OCI-LY1 (cell line): ENCODE results near the gene RGS16.
A peak's percentile ranks its signal among the peaks of the same experiment; 100 is the strongest.

Experiments used
- H2AFZ ChIP-seq: fragments of 200-600 bp; sonication (generic), shearing (Covaris generic); 2 replicates; pipeline ENCODE4 v1.6.0; 2014; ENCODE audit warnings: antibody characterized with exemption, mild to moderate bottlenecking, low read length
- H3F3A ChIP-seq: fragments of 200-600 bp; sonication (generic), shearing (Covaris generic); 2 replicates; pipeline ENCODE4 v1.6.0; 2014; ENCODE audit warnings: mild to moderate bottlenecking, antibody characterized with exemption, low read length, moderate library complexity; ENCODE audit not compliant: insufficient read depth
- H3K27ac ChIP-seq: fragments of 200-600 bp; sonication (generic); 2 replicates; pipeline ENCODE4 v1.5.1; 2014; ENCODE audit warnings: low read length, mixed run types, mild to moderate bottlenecking, low read depth; ENCODE audit not compliant: poor library complexity, severe bottlenecking
- H3K27me3 ChIP-seq: fragments of 200-600 bp; sonication (generic); 2 replicates; pipeline ENCODE4 v1.6.0; 2014; ENCODE audit warnings: antibody characterized with exemption, mild to moderate bottlenecking, low read length, moderate library complexity; ENCODE audit not compliant: insufficient read depth
- H3K36me3 ChIP-seq: fragments of 200-600 bp; sonication (generic); 2 replicates; pipeline ENCODE4 v1.6.1; 2014; ENCODE audit warnings: mild to moderate bottlenecking, antibody characterized with exemption, low read length, moderate library complexity, mixed read lengths; ENCODE audit not compliant: insufficient read depth
- H3K4me1 ChIP-seq: fragments of 200-600 bp; sonication (generic); 2 replicates; pipeline ENCODE4 v1.5.1; 2014; ENCODE audit warnings: mild to moderate bottlenecking, low read length, moderate library complexity; ENCODE audit not compliant: insufficient read depth, severe bottlenecking
- H3K4me2 ChIP-seq: fragments of 200-600 bp; sonication (generic), shearing (Covaris generic); 2 replicates; pipeline ENCODE4 v1.6.1; 2014; ENCODE audit warnings: low read length
- H3K4me3 ChIP-seq: fragments of 200-600 bp; sonication (generic); 2 replicates; pipeline ENCODE4 v1.5.1; 2014; ENCODE audit warnings: low read length, low read depth, mild to moderate bottlenecking, mixed read lengths; ENCODE audit not compliant: poor library complexity, severe bottlenecking
- H3K79me2 ChIP-seq: fragments of 200-600 bp; shearing (Covaris generic); 2 replicates; pipeline ENCODE4 v1.6.1; 2016; ENCODE audit warnings: mixed run types, low read length, mixed read lengths; ENCODE audit not compliant: insufficient read depth
- H3K9ac ChIP-seq: fragments of 200-600 bp; sonication (generic), shearing (Covaris generic); 2 replicates; pipeline ENCODE4 v1.6.1; 2014; ENCODE audit warnings: mild to moderate bottlenecking, low read length, mixed read lengths
- H3K9me2 ChIP-seq: fragments of 200-600 bp; sonication (generic), shearing (Covaris generic); 2 replicates; pipeline ENCODE4 v1.6.1; 2014; ENCODE audit warnings: low read depth, mild to moderate bottlenecking, low read length, mixed read lengths
- H3K9me3 ChIP-seq: fragments of 200-600 bp; shearing (Covaris generic); 2 replicates; pipeline ENCODE4 v1.6.1; 2014; ENCODE audit warnings: low read length, mixed read lengths
- H4K20me1 ChIP-seq: fragments of 200-600 bp; sonication (generic), shearing (Covaris generic); 2 replicates; pipeline ENCODE4 v1.6.0; 2016; ENCODE audit warnings: mild to moderate bottlenecking, low read length; ENCODE audit not compliant: insufficient read depth
- CTCF ChIP-seq: fragments of 200-600 bp; sonication (generic), shearing (Covaris generic); IDR thresholded peaks from 2 replicates; pipeline ENCODE4 v1.5.1; 2017; ENCODE audit warnings: mild to moderate bottlenecking, antibody characterized with exemption, low read length, moderate library complexity, mixed read lengths
- EZH2 ChIP-seq: fragments of 200-600 bp; sonication (generic), shearing (Covaris generic); IDR thresholded peaks from 2 replicates; pipeline ENCODE4 v1.8.0; 2017; ENCODE audit warnings: borderline replicate concordance, mixed run types, mild to moderate bottlenecking, antibody characterized with exemption, low read length, moderate library complexity, mixed read lengths

The RGS16 gene

GRCh38 chr1:182588500-182589396, 15.4 kb downstream of the RGS16 start, which contains the start of gene RNASEL:
Gene RNASEL, minus strand, starts transcription at chr1:182589256. Its CDS starts 2,450 bp downstream, at chr1:182586806.
- peak within 1 kb of the TSS; percentile 96 for H3K4me2 ChIP-seq
- H3K4me1 ChIP-seq = peaks cover 22% of the 10 kb centered on the region
- H3K9me3 ChIP-seq = no peaks in the 10 kb centered on the region
- H3K9me2 ChIP-seq = no peaks in the 10 kb centered on the region
- peak within 1 kb of the TSS; percentile 89 for H3K4me3 ChIP-seq
- H3F3A ChIP-seq = no peaks in the 10 kb centered on the region
- H3K9ac ChIP-seq = peak within 1 kb of the TSS; percentile 90
- H2AFZ ChIP-seq = peak within 1 kb of the TSS; percentile 95
- no peaks in the 10 kb centered on the region for H3K27me3 ChIP-seq
- H3K79me2 ChIP-seq = no peaks in the 10 kb centered on the region
- peak within 1 kb of the TSS; percentile 54 for H3K27ac ChIP-seq
- TF ChIP-seq EZH2 (no peak), CTCF (no peak)
- H4K20me1 ChIP-seq = no peaks in the 10 kb centered on the region
- H3K36me3 ChIP-seq = no peaks in the 10 kb centered on the region

- H3K9ac ChIP-seq = peak overlapping the region; percentile 90
- TF ChIP-seq EZH2 (no peak), CTCF (no peak)
- no peaks in the 10 kb centered on the region; the same call in 1 of the 2 replicates for H3K36me3 ChIP-seq
- H3K4me3 ChIP-seq = peak overlapping the region; percentile 89
- no peaks in the 10 kb centered on the region for H3K9me2 ChIP-seq
- no peaks in the 10 kb centered on the region for H3K27me3 ChIP-seq
- H2AFZ ChIP-seq = peak overlapping the region; percentile 95; the same call in 1 of the 2 replicates
- peaks cover 22% of the 10 kb centered on the region for H3K4me1 ChIP-seq
- no peaks in the 10 kb centered on the region for H3F3A ChIP-seq
- no peaks in the 10 kb centered on the region for H3K79me2 ChIP-seq
- no peaks in the 10 kb centered on the region for H3K9me3 ChIP-seq
- peak overlapping the region; percentile 96 for H3K4me2 ChIP-seq
- H3K27ac ChIP-seq = no peak overlapping the region
- H4K20me1 ChIP-seq = no peaks in the 10 kb centered on the region
Observed at GRCh38 chr1:182587666-182588499, 16.3 kb downstream of the RGS16 start.

- Histone ChIP-seq H3K9me3 (no peaks in the 10 kb centered on the region), H2AFZ (no peak overlapping the region), H3K27ac (no peak overlapping the region), H3K9ac (no peak overlapping the region), H3K9me2 (no peaks in the 10 kb centered on the region), H3K27me3 (no peaks in the 10 kb centered on the region), H3K36me3 (no peaks in the 10 kb centered on the region; the same call in 1 of the 2 replicates), H3K79me2 (no peaks in the 10 kb centered on the region), H3F3A (no peaks in the 10 kb centered on the region), H3K4me1 (peaks cover 22% of the 10 kb centered on the region), H3K4me3 (no peak overlapping the region), H3K4me2 (no peak overlapping the region), H4K20me1 (no peaks in the 10 kb centered on the region)
- TF ChIP-seq CTCF (no peak), EZH2 (no peak)
Observed at GRCh38 chr1:182587093-182587492, 17.1 kb downstream of the RGS16 start.
